ENCODE results near the gene COX4I1.

GRCh38 chr16:85810097-85810741 lies 10.7 kb downstream of the COX4I1 start:
- TF ChIP-seq CTCF (IDR thresholded peaks at IDR 0.05 in 2 of 3, conservative IDR thresholded peaks at IDR 0.05 in 1 of 3; ENCODE audit: control insufficient read depth in 2 of 3, extremely low read depth in 1 of 3, insufficient read depth in 1 of 3, low read depth in 3 of 3, low read length in 3 of 3) (no peak), SKIL (IDR thresholded peaks at IDR 0.05; ENCODE audit: low read depth, poor library complexity, severe bottlenecking) (no peak), USF2 (IDR thresholded peaks at IDR 0.05; ENCODE audit: borderline replicate concordance, low read depth, low read length) (no peak), CHD2 (IDR thresholded peaks at IDR 0.05; ENCODE audit: borderline replicate concordance, low read depth, low read length) (no peak), E4F1 (IDR thresholded peaks at IDR 0.05; ENCODE audit: borderline replicate concordance, partially characterized antibody) (no peak), PBX3 (IDR thresholded peaks at IDR 0.05; ENCODE audit: insufficient replicate concordance, low read depth, low read length) (no peak), BHLHE40 (IDR thresholded peaks at IDR 0.05; ENCODE audit: borderline replicate concordance in 1 of 2, low read depth in 2 of 2, low read length in 1 of 2) (no peak), POLR2AphosphoS2 (IDR thresholded peaks at IDR 0.05; ENCODE audit: low read depth, low read length) (no peak), ZBTB33 (IDR thresholded peaks at IDR 0.05) (no peak), TARDBP (IDR thresholded peaks at IDR 0.05; ENCODE audit: borderline replicate concordance) (no peak), CREB1 (IDR thresholded peaks at IDR 0.05; ENCODE audit: low read depth) (no peak), ZNF384 (IDR thresholded peaks at IDR 0.05; ENCODE audit: borderline replicate concordance, low read depth, low read length) (no peak), HCFC1 (IDR thresholded peaks at IDR 0.05; ENCODE audit: low read length) (no peak), POLR2AphosphoS5 (IDR thresholded peaks at IDR 0.05; ENCODE audit: low read length) (no peak)

All from GM12878 (cell line).